Transverse colon (tissue), 4 donors: Measurements from ENCODE around the gene ASIP. TPM values are rescaled to one million over a fixed set of nuclear protein-coding genes. Genes with fewer than 3 reads are reported as not detected.
A peak's percentile ranks its signal among the peaks of the same experiment; 100 is the strongest.

Experiments
- DNase-seq: peaks from one replicate; pipeline ENCODE4 v3.0.0-alpha.2; 2019
- H3K27ac ChIP-seq, 4 donors: fragments of 200-600 bp; sonication (generic); 2 replicates each; pipeline ENCODE4 v1.5.1; 2016 to 2018; ENCODE audit warnings: inconsistent platforms in 4 of 4
- H3K27me3 ChIP-seq: fragments of 200-600 bp; sonication (generic); 2 replicates; pipeline ENCODE4 v1.5.1; 2017; ENCODE audit warnings: inconsistent platforms
- H3K36me3 ChIP-seq, 4 donors: fragments of 200-600 bp; sonication (generic); 2 replicates each; pipeline ENCODE4 v1.5.1; 2017 to 2019; ENCODE audit warnings: inconsistent platforms in 4 of 4
- H3K4me1 ChIP-seq, 4 donors: fragments of 200-600 bp; sonication (generic); 2 replicates each; pipeline ENCODE4 v1.5.1; 2017 to 2020; ENCODE audit warnings: inconsistent platforms in 4 of 4
- H3K4me3 ChIP-seq, 4 donors: fragments of 200-600 bp; sonication (generic); 1 replicate in 1 of 4; 2 replicates in 3 of 4; pipeline versions ENCODE4 v1.5.1 to v1.6.1; 2017 to 2019; ENCODE audit warnings: inconsistent platforms in 4 of 4
- H3K9me3 ChIP-seq, 2 donors: fragments of 200-600 bp; sonication (generic); 2 replicates each; pipeline ENCODE4 v1.5.1; 2017 to 2019; ENCODE audit warnings: inconsistent platforms in 2 of 2
- EP300 ChIP-seq: sonication (generic); formaldehyde crosslinking; IDR thresholded peaks from one replicate; pipeline ENCODE4 v1.6.1; 2017; ENCODE audit warnings: antibody characterized with exemption, low read depth
- POLR2A ChIP-seq: fragments of 450-650 bp; IDR thresholded peaks from one replicate; pipeline ENCODE4 v1.6.1; 2016; ENCODE audit warnings: antibody characterized with exemption, mild to moderate bottlenecking, moderate library complexity
- POLR2AphosphoS5 ChIP-seq, 3 donors: sonication (generic); formaldehyde crosslinking; IDR thresholded peaks; one replicate each; pipeline ENCODE4 v1.6.1; 2016; ENCODE audit warnings: antibody characterized with exemption in 3 of 3
- WGBS, 2 donors: methylation state at CpG; one replicate each; pipeline ENCODE4 v1.1.5; 2018; ENCODE audit warnings: low coverage in 1 of 2; 5-methylcytosine and 5-hydroxymethylcytosine counted together
- in situ Hi-C, 4 donors: fragments of 200-750 bp; cut with MboI; loops; one replicate each; pipeline versions ENCODE4 v1.15.0 to v1.15.1; 2017; ENCODE audit warnings: low sequenced_read_pairs in 3 of 4, low pct_ligation_motif_present in 1 of 4, low pct_unique_long_range_greater_than_20kb in 1 of 4
- intact Hi-C: fragments of 100-400 bp; cut with DNase I; formaldehyde crosslinking; loops from one replicate; pipeline ENCODE4 v1.15.1; 2023; ENCODE audit warnings: low total_unique reads
- total RNA-seq, 4 donors: library from RNA; depleted of rRNA; stranded (reverse); fragments of >200 nt; gene quantifications; one replicate each; pipeline ENCODE4 v1.1.0, GENCODE V29; 2016
- TF ChIP-seq, protein P1 (sequence below), 5 experiments: fragments of 200-600 bp in 3 of 5; fragments of 450-650 bp in 2 of 5; sonication (generic) in 3 of 5; IDR thresholded peaks; 1 replicate in 2 of 5; 2 replicates in 3 of 5; pipeline ENCODE4 v1.5.1; 2016 to 2017; ENCODE audit warnings: antibody characterized with exemption in 5 of 5, inconsistent platforms in 3 of 5, mild to moderate bottlenecking in 2 of 5, moderate library complexity in 1 of 5

The ASIP gene
- total RNA-seq, 4 donors from 2014 or later = not detected

DNA sequence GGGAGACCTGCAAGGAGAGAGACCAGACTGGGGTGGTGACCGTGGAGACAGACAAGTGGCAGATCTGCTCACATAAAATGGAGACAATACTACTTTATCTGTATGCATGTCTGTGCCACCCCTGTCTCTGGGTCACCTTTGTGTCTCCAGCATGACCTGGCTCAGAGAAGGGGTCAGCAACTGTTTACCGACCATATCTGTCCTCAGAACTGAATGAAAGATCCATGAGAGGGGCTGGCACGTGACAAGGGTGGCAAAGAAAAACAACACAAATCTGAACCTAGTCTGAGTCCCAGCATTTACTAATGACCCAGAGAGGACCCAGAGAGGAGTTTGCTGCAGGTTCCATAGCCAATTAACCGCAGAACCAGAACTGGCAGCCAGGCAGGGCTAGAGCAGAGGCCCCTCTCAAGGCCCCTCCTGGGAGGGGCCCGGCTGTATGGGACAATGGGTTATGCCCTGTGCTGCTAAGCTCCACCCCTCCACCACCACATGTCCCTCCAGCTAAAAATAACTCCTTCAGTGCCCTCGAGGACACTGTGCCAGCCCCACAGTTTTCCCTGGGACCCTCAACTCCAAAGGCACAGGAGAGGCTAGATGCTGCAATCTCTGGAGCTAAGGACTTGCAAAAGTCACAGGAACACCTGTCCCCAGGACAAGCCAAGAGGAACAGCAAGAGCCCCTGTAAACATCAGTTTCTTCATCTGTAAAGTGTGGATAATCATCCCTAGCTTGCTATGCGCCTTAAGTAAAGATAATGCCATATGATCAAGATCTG is 59.8 kb downstream of the ASIP start:
- Histone ChIP-seq H3K27me3 (no peaks in the 10 kb centered on the region), H3K27ac (no peak overlapping the region), H3K36me3 (no peaks in the 10 kb centered on the region), H3K9me3 (no peaks in the 10 kb centered on the region), H3K4me3 (no peak overlapping the region), H3K4me1 (peaks cover 13 to 25% (median 15%) of the 10 kb centered on the region in 4 donors)
- WGBS, 2 donors = 54% methylated on average over 7 of the region's 7 CpGs; no CpG with 5 or more reads in 1 of the 2 donors
- DNase-seq = no peak
- intact Hi-C loops = no loop called here
- in situ Hi-C loops = loop anchor here (25.0 kb wide), 4 partner anchors 186 to 461 kb away; partner anchors contain the start of genes DYNLRB1 (in 2 of the 4) and TP53INP2 (in 1 of the 4)
- TF ChIP-seq, protein P1, sequence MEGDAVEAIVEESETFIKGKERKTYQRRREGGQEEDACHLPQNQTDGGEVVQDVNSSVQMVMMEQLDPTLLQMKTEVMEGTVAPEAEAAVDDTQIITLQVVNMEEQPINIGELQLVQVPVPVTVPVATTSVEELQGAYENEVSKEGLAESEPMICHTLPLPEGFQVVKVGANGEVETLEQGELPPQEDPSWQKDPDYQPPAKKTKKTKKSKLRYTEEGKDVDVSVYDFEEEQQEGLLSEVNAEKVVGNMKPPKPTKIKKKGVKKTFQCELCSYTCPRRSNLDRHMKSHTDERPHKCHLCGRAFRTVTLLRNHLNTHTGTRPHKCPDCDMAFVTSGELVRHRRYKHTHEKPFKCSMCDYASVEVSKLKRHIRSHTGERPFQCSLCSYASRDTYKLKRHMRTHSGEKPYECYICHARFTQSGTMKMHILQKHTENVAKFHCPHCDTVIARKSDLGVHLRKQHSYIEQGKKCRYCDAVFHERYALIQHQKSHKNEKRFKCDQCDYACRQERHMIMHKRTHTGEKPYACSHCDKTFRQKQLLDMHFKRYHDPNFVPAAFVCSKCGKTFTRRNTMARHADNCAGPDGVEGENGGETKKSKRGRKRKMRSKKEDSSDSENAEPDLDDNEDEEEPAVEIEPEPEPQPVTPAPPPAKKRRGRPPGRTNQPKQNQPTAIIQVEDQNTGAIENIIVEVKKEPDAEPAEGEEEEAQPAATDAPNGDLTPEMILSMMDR (IDR thresholded peaks at IDR 0.05) = no peak
- no peak for TF ChIP-seq EP300
- no peak for TF ChIP-seq POLR2A
- TF ChIP-seq POLR2AphosphoS5 (IDR thresholded peaks at IDR 0.05) = no peak

DNA sequence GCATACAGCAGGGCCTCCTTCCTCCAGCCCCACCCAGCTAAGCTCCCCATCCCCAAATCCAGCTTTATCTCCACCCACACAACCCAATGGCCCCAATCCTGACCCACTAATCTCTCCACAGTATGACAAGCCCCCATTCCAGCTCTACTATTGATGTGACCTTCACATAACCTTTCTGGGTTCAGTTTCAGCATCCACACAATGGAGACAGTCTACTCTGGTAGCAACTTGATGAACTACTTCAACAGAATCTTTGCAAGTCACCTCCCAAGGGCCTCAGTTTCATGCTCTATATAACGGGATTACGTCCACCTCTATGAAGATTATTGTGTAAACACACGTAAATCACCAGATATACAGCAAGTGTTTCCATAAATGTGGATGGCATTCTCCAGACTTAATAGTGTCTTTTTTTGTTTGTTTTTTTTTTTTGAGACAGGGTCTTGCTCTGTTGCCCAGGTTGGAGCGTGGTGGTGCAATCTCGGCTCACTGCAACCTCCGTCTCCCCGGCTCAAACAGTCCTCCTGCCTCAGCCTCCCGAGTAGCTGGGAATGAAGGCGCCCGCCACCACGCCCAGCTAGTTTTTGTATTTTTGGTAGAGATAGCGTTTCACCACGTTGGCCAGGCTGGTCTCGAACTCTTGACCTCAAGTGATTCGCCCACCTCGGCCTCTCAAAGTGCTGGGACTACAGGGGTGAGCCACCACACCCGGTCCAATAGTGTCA is 60.5 kb downstream of the ASIP start:
- H3K9me3 ChIP-seq = no peaks in the 10 kb centered on the region
- no peaks in the 10 kb centered on the region for H3K27me3 ChIP-seq
- intact Hi-C loops = no loop called here
- DNase-seq = peak; percentile 10
- TF ChIP-seq POLR2A = no peak
- peak overlapping the region in 3 of 4 donors; percentile 70 to 89 (median 80) for H3K4me3 ChIP-seq
- no peaks in the 10 kb centered on the region for H3K36me3 ChIP-seq
- H3K27ac ChIP-seq = peak overlapping the region; percentile 92 to 98 (median 96)
- in situ Hi-C loops = loop anchor here (25.0 kb wide), 4 partner anchors 186 to 461 kb away; partner anchors contain the start of genes DYNLRB1 (in 2 of the 4) and TP53INP2 (in 1 of the 4)
- 76 to 93% methylated on average over 3 to 17 of the region's 17 CpGs for WGBS, 2 donors
- peaks cover 13 to 25% (median 15%) of the 10 kb centered on the region in 4 donors for H3K4me1 ChIP-seq

DNA sequence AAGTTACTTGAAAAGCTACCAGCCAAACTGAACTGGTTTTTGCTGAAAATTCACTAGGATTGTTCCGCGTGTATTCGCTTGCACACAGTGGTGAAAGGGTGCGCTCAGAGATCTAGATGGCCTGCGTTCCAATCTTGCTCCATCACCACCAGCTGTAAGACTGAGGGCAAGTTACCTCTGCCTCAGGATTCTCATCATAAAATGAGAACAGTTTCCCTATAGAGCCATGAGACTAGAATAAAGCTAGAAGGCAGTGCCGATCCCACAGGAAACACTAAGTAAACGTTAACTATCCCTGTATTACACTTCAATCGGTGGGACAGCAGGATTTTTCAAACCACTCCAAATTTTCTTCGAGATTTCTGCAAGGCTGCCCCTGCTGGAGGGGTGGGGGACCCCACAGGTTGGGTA is 61.1 kb downstream of the ASIP start:
- no peak for DNase-seq
- Histone ChIP-seq H3K36me3 (no peaks in the 10 kb centered on the region), H3K27me3 (no peaks in the 10 kb centered on the region), H3K4me3 (peak overlapping the region; percentile 70 to 89 (median 80)), H3K4me1 (peaks cover 13 to 25% (median 15%) of the 10 kb centered on the region in 4 donors), H3K9me3 (no peaks in the 10 kb centered on the region), H3K27ac (peak overlapping the region; percentile 92 to 98 (median 96))
- in situ Hi-C loops (loop anchor here (25.0 kb wide), 4 partner anchors 185 to 460 kb away; partner anchors contain the start of genes DYNLRB1 (in 2 of the 4) and TP53INP2 (in 1 of the 4)), intact Hi-C loops (no loop called here)
- TF ChIP-seq POLR2AphosphoS5 (IDR thresholded peaks at IDR 0.05) (no peak), EP300 (no peak)
- TF ChIP-seq, protein P1 (IDR thresholded peaks at IDR 0.05) = peak in 4 of 5 experiments; percentile 10 to 34 (median 18)
- WGBS, 2 donors = 18% methylated on average over 9 of the region's 9 CpGs; no CpG with 5 or more reads in 1 of the 2 donors

- no peaks in the 10 kb centered on the region for H3K9me3 ChIP-seq
- no peaks in the 10 kb centered on the region for H3K27me3 ChIP-seq
- H3K27ac ChIP-seq = peak within 1 kb of the TSS; percentile 92 to 98 (median 96)
- in situ Hi-C loops = loop anchor here (25.0 kb wide), 4 partner anchors 184 to 459 kb away; partner anchors contain the start of genes DYNLRB1 (in 2 of the 4) and TP53INP2 (in 1 of the 4)
- intact Hi-C loops = no loop called here
- peak; percentile 98 for DNase-seq
- TF ChIP-seq EP300 (no peak), POLR2AphosphoS5 (IDR thresholded peaks at IDR 0.05) (peak; percentile 21 to 82 (median 72)), POLR2A (peak; percentile 72)
- TF ChIP-seq, protein P1 (IDR thresholded peaks at IDR 0.05) = peak in 1 of 5 experiments; percentile 15
- 1% methylated on average over 53 of the region's 79 CpGs; no CpG with 5 or more reads in 1 of the 2 donors for WGBS, 2 donors
- no peaks in the 10 kb centered on the region for H3K36me3 ChIP-seq
- peak within 1 kb of the TSS; percentile 70 to 89 (median 80) for H3K4me3 ChIP-seq
- peaks cover 13 to 25% (median 15%) of the 10 kb centered on the region in 4 donors for H3K4me1 ChIP-seq
Observed at GRCh38 chr20:34302723-34303533, 61.7 kb downstream of the ASIP start, which contains the start of gene AHCY. TSS of gene AHCY (minus strand) at chr20:34303355. CDS start at chr20:34303270, 85 bp downstream.
